GM12874 (cell line): ENCODE results near the gene PDZD11.

Experiments used
- TF ChIP-seq, protein P1 (sequence below): IDR thresholded peaks from 2 replicates; pipeline ENCODE4 v1.5.1; 2011; ENCODE audit warnings: low read depth, mild to moderate bottlenecking, control low read depth, low read length, moderate library complexity; ENCODE audit not compliant: insufficient read depth

Gene PDZD11

DNA sequence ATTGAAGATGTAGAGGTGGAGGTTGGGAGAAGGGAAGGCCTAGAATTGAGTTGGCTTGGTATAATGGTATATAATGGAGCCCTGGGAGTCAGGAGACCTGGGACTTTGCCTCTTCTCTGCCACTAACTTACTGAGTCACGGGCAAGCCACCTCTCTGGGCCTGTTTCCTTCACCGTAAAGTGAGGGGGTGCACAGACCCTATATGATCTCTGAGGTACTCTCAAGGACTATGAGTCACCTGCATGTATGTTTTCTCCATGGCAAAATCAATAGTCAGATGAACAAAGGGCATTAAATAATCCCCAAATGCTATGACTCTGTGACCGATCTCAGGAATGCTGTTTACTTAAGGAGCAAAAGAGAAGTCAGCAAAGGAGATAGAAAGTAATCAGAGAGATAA, 34.8 kb downstream of the PDZD11 start:
- TF ChIP-seq, protein P1, sequence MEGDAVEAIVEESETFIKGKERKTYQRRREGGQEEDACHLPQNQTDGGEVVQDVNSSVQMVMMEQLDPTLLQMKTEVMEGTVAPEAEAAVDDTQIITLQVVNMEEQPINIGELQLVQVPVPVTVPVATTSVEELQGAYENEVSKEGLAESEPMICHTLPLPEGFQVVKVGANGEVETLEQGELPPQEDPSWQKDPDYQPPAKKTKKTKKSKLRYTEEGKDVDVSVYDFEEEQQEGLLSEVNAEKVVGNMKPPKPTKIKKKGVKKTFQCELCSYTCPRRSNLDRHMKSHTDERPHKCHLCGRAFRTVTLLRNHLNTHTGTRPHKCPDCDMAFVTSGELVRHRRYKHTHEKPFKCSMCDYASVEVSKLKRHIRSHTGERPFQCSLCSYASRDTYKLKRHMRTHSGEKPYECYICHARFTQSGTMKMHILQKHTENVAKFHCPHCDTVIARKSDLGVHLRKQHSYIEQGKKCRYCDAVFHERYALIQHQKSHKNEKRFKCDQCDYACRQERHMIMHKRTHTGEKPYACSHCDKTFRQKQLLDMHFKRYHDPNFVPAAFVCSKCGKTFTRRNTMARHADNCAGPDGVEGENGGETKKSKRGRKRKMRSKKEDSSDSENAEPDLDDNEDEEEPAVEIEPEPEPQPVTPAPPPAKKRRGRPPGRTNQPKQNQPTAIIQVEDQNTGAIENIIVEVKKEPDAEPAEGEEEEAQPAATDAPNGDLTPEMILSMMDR = no peak

DNA sequence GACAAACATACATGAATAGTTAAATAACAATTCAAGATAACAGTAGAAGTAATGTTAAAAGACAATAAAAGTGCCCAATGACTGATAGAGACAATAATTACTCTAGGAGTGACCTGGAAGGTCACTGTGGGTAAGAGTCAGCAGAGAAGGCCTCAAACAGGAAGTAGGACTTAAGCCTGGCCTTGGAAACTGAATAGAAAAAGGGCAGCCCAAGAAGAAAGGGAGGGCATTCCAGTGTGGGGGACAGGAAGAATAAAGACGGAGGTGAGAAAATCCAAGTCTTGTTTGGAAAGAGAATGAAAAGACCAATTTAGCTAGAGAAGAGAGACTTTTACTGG, 35.7 kb downstream of the PDZD11 start:
- TF ChIP-seq, protein P1 = no peak

DNA sequence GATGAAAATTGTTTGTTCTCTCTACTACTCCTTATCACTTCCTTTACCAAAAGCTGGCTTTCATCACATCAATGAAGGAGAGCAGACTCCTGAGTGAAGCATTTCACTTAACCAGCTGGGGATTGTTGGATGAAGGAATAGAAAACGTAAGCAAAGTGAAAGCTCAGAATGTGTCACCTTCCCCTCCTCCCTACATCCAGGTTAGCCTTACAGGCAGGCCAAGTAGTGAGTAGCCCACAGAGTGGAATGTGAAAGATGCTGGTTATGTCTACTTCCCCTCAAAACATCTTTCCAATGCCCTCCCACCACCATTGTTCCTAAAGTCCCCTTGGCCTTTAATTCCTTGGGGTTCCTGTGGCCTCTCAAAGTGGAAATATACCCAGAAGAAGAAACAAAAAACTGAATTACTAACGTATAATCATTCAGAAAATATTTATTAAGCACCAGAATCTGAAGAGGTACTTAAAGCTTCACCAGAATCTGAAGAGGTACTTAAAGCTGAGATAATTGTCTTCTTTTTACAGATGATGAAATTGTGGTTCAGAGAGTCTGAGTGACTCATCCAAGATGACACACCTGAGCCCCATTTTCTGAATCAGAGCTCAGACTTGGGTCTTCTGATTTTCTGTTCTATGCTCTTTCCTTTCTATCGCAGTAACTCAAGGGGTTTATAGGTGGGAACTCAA, 36.2 kb downstream of the PDZD11 start:
- TF ChIP-seq, protein P1 = no peak

DNA sequence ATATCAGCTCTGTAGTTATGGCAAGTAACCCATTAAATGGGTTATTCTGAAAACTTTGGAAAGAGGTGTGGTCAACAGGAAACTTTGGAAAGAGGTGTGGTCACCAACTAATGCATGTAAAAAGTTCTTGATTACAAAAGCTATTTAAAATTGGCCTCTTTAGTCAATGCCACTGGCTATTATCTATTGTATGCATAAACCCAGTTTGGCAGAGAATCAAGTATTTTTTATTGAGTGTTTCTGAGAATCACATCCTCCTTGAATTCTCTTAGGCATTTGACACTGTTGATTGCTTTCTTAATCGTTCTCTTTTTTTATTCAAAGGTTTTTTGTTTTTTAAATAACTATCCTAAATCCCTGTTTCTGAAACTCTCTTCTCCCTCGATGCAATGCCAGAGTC, 37.2 kb downstream of the PDZD11 start:
- TF ChIP-seq, protein P1 = no peak

DNA sequence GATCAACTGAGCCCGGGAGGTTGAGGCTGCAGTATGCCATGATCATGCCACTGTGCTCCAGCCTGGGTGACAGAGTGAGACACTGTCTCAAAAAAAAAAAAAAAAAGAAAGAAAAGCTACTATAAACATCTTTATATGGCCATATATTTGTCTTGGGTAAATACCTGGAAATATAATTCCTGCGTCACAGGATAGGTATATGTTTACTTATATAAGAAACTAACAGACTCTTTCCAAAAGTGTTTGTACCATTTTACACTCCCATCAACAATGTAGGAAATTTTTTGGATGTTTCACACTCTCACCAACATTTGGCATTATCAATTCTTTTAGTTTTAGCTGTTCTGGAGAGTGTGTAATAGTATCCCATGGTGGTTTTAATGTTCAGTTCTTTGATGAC, 42.5 kb downstream of the PDZD11 start:
- TF ChIP-seq, protein P1 = no peak

DNA sequence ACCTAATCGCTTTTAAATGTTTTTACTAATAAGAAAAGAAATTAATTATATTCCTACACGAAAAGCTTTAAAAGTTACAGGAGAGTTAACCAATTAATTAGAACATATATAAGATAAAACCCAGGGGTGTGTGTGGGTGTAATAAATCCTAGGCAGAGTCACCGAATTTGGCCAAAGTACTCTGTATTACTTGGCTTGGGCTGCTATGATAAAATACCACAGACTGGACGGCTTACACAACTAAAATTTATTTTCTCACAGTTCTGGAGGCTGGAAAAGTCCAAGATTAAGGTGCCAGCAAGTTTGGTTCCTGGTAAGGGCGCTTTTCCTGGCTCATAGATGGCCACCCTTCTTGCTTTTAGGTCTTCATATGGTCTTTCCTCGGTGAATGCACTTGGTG, 44.8 kb downstream of the PDZD11 start:
- TF ChIP-seq, protein P1 = no peak

DNA sequence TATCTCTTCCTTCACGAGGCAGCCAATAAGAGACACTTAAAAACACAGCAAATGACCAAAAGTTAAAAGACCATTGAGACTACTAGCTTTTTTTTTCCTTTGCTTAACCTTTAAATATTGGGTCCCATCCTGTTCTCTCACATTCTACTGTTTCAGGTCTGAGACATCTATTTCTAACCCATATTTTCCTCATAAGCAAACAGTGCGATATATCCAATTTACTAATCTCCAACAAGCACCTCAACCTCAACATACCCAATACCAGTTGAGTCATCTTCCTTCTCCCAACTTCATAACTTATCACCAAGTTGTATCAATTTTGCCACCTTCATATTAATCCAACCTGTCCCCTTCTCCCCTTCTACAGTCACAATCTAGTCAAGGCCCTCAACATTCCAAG, 48.2 kb downstream of the PDZD11 start:
- TF ChIP-seq, protein P1 = no peak
